ENCODE measurements around the gene ENGASE.
A peak's percentile ranks its signal among the peaks of the same experiment; 100 is the strongest.

Gene ENGASE

DNA sequence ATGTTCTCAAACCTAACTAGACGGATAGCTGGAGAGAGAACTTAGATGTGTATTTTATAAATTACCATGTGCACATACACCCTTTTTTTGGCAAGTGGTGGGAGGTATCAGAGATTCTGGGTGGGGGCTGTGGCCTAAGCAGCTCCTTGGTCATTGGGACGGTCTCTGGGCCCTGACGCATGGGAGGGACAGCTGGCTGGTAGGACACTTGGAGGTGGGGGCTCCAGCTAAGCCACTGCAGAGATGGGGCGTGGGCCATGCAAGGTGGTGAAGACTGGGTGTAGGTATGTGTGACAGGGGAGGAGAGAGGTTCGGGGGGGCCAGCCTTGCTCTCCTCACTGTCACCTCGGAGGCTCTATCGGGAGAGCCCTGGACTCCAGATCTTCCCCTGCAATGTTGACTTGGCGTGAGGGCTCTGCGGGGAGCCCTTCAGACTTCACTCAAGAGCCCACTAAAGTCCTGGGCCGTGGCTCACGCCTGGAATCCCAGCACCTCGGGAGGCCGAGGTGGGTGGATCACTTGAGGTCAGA, 33.5 kb upstream of the ENGASE start:
- DNase-seq = no peak

DNA sequence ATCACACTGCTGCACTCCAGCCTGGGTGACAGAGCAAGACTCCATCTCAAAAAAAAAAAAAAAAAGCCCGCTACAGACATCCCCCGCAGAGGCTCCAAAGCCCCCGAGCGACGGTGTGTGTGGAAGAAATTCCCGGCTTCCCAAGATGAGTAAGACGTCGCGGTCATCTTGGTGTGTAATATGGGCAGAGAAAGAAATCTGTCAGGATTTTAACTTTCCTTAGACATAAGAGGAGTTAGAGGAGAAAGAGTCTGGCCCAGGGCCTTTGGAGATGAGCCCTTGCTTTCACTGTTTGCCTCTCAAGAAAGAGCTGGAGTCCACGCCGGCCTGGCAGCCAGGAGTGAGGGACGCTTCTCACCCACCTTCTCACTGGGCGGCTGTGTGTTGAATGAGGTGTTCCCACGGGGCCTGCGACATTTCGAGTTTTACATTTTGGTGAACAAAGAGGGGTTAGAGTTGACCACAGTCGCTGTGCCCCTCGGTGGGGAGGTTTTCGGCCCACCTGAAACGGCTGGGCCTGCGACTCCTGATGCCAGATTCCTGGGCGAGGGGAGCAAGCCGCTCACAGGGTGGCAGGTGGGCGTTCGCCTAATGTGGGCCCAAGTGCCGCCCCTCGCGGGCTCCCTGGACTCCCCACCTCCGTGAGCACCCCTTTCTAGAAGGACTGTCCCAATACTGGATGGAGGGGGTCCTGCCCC, 32.8 kb upstream of the ENGASE start:
- no peak for DNase-seq

DNA sequence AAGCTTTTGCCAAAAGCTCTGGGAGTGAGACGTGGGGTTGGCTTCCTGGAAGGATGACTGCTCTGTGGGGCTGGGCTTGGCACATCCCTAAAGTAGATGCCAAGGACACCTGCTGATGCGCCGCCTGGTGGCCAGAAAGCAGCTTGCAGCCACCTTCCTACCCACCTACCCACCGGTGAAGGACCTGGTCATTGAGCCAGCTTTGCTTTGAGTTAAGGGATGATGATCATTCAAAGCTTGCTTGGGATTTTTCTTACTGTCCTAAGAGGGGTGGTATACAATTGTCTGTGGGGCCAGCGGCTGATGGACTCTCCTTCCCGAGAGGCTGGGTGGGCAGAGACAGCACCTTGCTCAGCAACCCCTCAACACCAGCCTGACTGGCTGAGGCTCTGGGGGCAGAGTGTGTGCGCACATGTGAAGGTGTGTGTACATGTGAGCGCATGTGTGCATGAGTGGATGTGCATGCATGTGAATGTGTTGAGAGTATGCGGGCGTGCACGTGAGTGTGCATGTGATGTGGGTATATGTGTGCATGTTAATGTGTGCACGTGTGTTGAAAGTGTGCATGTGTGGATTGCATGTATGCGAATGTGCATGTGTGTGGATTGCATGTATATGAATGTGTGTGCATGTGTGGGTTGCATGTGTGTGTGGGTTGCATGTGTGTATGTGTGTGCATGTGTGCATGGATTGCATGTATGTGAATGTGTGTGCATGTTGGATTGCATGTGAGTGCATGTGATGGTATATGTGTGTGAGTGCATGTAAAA, 32.0 kb upstream of the ENGASE start:
- peak; percentile 51 for DNase-seq

DNA sequence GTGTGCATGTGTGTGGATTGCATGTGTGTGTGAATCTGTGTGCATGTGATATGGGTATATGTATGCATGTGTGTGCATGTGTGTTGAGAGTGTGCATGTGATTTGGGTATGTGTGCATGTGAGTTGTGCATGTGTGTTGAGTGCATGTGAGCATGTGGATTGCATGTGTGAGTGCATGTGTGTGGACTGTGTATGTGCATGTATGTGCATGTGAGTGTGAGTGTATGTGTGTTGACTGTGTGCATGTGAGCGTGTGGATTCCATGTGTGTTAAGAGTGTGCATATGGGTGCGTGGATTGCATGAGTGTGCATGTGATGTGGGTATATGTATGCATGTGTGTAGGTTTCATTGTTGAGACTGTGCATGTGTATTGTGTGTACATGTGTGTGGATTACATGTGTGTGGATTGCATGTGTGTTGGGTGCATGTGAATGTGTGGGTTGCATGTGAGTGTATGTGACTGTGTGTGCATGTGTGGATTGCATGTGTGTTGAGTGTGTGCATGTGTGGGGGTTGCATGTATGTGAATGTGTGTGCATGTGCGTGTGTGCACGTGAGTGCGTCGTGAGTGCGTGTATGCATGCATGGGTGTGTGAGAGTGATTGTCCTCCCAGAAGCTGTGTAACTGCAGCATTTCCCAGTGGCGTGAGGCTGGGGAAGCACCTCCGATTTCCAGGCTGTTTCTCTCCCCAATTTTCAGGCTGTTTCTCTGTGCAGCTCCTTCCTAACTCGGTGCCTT, 31.3 kb upstream of the ENGASE start:
- no peak for DNase-seq

DNA sequence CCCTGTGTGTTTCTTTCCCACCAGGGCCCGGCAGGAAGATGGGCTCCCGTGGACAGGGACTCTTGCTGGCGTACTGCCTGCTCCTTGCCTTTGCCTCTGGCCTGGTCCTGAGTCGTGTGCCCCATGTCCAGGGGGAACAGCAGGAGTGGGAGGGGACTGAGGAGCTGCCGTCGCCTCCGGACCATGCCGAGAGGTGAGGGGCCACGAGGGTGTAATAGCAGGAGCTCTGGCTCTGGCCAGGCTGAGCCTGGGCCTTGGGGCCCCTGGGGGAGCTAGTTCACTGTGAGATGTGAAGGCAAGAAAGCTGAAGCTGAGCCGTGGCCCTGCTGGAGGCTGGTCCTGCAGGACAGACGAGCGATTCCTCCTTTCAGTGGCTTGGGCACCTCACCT, 30.7 kb upstream of the ENGASE start:
- no peak for DNase-seq

DNA sequence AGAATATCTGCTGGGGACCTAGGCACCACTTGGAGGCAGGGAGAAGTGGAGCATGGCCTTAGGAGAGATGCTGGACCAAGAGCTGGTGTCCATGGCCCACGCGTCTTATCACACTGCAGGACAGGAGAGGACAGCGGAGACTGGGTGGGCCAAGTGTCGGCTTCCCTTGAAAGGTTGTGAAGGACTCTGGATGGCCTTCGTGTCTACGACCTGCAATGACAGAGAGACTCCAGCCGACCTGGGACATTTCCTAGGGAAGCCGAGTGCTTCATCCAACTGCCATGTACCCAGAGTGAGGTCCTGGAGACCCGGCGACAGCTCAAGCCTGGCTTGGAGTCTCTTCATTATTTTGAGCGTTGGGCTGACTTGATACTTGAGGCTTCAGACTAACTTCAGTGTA, 30.2 kb upstream of the ENGASE start:
- no peak for DNase-seq

DNA sequence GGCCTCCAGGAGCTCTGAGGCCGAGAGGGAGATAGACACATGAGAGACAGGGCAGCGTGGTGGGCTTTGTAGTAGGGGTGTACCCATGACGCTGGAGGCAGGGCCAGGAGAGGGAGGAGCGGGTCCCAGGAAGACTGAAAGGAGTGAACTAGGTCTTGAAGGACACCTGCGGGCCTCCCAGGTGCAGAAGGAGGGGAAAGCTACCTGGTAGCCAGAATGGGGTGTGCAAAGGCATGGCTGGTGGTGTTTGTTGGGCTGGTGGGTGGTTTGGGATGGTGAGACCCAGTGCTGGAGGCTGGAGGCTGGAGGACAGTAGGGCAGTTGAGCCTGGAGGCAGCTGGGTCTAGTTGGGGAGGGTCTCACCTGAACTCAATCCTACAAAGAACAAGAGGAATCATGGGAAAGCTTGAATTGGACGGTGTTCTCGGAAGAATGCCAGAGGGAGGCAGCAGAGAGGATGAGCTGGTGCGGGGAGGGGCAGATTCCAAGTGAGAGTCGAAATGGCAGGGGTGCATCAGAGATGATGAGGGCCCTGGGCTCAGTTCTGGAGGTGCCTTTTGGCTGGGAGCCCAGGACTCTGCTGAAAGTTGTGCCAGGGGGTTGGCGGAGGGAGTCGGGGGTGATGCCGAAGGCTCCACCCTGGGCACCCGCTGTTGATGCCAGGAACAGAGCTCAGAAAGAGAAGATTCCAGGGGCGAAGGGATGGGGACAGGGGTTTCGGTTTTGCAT, 29.5 kb upstream of the ENGASE start:
- no peak for DNase-seq

DNA sequence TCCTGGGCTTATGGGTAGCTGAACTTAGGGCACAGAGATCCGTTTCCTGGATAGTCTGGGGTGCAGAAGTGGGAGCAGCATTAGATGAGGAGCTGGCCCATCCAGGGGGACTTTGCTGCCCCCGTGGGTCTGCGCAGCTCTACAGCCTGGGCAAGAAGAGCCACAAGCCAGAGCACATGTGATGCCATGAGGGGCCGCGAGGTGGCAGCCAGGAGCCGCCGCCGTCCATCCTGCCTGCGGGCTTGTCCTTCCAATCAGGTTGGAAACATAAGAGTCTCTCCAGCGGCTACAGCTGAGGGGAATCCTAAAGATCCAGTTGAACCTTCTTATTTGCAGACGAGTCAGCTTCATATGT, 28.8 kb upstream of the ENGASE start:
- peak; percentile 44 for DNase-seq

DNA sequence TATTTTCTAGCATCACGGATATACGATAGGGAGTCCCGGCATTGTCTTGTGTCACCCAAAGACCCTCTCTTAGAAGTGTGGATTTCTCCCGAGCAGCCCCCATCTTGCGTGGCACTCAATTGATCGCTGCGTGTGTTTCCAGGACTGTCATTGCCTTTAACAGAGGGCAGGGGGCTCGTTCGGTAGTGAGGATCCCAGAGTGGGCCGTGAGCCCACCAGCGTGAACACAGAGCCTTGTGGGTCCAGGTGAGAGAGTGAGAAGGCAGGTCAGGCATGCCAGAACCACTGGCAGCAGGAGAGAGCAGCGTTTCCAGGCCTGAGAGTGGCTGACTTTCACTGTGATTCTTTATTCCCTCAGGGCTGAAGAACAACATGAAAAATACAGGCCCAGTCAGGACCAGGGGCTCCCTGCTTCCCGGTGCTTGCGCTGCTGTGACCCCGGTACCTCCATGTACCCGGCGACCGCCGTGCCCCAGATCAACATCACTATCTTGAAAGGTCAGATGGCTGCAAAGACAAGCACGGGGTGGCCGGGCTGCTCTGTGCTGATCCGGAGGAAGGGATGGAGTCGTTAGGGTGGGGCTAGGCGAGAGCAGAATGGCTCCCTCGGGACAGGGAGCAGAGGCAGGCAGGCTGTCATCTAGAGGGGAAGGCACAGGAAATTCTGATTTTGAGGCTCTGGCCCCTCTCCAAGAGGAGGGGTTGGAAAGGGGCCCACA, 28.3 kb upstream of the ENGASE start:
- DNase-seq = no peak

DNA sequence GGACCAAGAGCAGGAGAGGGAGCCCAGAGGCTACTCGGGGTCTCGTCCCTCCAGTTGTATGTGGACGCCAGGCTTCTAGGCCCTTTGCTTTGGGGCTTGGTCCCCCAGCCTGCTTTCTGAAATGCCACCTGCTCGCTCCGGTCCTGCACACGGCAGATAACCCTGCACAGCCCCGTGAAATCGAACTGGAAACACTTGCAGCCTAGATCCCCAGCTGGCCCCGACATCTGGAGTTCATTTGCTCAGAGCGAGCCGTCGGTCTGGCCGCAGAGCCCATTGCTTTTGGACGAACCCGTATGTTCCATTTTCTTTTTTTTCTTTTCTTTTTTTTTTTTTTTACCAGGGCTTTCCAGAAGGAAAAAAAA, 27.7 kb upstream of the ENGASE start:
- no peak for DNase-seq

DNA sequence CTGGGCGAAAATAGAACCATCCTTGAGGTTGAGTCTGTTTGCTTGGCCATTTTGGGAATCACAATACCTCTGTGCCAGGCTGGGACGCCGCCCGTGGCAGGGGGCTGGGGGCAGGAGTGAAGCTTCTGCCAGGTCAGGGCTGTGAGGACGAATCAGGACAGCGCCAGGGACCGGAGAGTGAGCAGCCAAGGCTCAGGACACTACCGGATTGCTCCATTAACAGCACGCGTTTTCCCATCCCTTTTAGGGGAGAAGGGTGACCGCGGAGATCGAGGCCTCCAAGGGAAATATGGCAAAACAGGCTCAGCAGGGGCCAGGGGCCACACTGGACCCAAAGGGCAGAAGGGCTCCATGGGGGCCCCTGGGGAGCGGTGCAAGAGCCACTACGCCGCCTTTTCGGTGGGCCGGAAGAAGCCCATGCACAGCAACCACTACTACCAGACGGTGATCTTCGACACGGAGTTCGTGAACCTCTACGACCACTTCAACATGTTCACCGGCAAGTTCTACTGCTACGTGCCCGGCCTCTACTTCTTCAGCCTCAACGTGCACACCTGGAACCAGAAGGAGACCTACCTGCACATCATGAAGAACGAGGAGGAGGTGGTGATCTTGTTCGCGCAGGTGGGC, 27.2 kb upstream of the ENGASE start:
- DNase-seq = no peak

DNA sequence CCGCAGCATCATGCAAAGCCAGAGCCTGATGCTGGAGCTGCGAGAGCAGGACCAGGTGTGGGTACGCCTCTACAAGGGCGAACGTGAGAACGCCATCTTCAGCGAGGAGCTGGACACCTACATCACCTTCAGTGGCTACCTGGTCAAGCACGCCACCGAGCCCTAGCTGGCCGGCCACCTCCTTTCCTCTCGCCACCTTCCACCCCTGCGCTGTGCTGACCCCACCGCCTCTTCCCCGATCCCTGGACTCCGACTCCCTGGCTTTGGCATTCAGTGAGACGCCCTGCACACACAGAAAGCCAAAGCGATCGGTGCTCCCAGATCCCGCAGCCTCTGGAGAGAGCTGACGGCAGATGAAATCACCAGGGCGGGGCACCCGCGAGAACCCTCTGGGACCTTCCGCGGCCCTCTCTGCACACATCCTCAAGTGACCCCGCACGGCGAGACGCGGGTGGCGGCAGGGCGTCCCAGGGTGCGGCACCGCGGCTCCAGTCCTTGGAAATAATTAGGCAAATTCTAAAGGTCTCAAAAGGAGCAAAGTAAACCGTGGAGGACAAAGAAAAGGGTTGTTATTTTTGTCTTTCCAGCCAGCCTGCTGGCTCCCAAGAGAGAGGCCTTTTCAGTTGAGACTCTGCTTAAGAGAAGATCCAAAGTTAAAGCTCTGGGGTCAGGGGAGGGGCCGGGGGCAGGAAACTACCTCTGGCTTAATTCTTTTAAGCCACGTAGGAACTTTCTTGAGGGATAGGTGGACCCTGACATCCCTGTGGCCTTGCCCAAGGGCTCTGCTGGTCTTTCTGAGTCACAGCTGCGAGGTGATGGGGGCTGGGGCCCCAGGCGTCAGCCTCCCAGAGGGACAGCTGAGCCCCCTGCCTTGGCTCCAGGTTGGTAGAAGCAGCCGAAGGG, 26.4 kb upstream of the ENGASE start:
- DNase-seq = no peak

DNA sequence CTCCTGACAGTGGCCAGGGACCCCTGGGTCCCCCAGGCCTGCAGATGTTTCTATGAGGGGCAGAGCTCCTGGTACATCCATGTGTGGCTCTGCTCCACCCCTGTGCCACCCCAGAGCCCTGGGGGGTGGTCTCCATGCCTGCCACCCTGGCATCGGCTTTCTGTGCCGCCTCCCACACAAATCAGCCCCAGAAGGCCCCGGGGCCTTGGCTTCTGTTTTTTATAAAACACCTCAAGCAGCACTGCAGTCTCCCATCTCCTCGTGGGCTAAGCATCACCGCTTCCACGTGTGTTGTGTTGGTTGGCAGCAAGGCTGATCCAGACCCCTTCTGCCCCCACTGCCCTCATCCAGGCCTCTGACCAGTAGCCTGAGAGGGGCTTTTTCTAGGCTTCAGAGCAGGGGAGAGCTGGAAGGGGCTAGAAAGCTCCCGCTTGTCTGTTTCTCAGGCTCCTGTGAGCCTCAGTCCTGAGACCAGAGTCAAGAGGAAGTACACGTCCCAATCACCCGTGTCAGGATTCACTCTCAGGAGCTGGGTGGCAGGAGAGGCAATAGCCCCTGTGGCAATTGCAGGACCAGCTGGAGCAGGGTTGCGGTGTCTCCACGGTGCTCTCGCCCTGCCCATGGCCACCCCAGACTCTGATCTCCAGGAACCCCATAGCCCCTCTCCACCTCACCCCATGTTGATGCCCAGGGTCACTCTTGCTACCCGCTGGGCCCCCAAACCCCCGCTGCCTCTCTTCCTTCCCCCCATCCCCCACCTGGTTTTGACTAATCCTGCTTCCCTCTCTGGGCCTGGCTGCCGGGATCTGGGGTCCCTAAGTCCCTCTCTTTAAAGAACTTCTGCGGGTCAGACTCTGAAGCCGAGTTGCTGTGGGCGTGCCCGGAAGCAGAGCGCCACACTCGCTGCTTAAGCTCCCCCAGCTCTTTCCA, 25.5 kb upstream of the ENGASE start:
- no peak for DNase-seq

DNA sequence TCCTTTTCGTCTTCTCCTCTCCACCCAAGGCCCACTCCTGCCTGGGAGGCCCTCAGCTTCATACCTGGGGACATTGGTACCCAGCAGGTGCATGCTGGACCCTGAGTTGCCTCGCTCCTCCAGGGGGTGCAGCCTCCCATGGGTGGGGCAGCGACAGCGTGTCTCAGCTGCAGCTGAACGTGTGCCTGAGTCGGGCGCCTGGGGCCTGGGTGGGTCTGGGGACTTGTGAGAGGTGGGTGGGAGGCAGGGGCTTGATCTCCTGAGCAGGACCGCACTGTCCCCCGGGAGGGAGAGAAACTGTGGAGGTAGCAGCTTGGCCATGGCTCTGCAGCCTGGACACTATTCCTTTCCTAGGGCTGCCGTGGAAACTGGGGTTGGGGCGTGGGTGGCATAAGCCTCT, 24.8 kb upstream of the ENGASE start:
- DNase-seq = no peak

DNA sequence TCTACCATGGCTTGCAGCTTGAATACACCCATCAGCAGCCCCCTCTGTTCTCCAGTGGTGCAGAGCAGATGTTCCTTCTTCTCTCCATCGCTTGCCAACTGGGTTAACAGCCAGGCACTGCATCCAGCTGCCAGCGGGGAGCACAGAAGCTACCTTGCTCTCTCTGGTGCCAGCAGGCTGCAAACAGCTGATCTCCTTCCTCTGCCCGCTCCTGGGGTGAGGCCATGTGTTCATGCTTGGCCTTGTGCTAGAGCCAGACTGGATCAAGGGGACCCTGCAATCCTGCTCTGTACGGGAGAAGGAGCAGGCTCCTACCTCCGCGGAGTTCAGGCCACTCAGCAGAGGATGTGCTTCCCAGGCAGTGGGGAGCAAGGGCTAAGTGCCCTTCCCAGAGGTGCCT, 24.1 kb upstream of the ENGASE start:
- no peak for DNase-seq

DNA sequence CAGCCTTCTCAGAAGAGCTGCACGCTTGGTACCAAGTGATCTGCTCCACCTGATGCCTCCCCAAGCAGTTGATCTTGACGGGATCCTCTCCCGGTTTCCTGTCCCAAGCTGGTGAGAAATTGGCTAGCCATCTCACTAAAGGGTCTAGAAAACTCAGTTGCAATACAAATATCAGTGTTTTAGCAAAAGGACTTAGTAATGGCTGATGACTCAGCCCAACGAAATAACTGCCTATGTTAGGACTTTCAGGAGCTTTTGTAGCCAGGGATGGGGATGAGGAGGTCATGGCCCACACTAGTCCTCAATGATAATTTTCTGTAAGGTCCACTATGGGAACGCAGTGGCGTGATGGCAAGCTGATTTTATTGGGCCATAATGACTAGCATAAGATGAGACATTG, 23.3 kb upstream of the ENGASE start:
- no peak for DNase-seq

DNA sequence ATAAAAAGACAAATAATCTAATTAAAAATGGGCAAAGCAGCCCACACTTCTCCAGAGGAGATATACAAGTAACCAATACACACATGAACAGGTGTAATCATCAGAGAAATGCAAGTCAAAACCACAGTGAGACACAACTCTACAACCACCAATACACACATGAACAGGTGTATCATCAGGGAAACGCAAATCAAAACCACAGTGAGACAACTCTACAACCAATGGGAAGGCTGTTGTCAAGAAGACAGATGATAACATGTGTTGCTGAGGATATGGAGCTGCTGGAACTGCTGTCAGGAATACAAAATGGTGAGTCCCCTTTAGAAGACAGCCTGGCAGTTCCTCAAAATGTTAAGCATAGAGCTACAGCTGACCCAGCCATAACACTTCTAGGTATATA, 22.5 kb upstream of the ENGASE start:
- no peak for DNase-seq

DNA sequence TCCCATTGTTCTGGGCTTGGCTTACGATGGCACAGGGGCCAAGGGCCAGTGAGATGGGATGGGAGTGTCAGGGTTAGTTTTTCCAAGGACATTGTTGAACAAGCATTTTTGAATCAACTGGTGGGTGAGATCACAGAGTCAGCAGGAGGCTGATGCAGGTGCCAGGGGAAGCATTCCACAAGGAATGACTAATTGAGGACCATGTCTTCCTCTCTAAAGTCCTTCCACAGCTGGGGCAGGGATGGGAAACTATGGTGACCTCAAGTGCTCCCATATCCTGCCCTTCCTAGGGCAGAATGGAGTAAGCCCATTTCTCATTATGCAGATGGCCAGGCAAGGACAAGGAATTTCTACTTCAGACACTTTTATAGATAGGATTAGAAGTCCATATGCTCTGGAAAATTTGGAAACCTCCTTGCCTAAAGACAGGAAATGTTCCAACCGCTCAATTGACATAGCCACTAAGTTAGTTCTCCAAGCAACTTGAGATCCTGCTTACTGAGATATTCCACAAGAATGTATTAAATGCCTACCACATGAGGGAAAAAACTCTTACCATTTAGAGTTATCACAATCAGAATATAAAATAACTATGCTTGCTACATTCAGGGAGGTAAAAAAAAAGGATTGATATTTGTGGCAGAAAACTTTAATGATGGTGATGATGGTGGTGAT, 21.2 kb upstream of the ENGASE start:
- no peak for DNase-seq
